ENCODE data around the gene YPEL4.
"Not testable (repeated sequence)": the region's sequence is repeated elsewhere in the genome, so short reads cannot be mapped to it uniquely, and the experiment has no call there.

Gene YPEL4, protein sequence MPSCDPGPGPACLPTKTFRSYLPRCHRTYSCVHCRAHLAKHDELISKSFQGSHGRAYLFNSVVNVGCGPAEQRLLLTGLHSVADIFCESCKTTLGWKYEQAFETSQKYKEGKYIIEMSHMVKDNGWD

DNA sequence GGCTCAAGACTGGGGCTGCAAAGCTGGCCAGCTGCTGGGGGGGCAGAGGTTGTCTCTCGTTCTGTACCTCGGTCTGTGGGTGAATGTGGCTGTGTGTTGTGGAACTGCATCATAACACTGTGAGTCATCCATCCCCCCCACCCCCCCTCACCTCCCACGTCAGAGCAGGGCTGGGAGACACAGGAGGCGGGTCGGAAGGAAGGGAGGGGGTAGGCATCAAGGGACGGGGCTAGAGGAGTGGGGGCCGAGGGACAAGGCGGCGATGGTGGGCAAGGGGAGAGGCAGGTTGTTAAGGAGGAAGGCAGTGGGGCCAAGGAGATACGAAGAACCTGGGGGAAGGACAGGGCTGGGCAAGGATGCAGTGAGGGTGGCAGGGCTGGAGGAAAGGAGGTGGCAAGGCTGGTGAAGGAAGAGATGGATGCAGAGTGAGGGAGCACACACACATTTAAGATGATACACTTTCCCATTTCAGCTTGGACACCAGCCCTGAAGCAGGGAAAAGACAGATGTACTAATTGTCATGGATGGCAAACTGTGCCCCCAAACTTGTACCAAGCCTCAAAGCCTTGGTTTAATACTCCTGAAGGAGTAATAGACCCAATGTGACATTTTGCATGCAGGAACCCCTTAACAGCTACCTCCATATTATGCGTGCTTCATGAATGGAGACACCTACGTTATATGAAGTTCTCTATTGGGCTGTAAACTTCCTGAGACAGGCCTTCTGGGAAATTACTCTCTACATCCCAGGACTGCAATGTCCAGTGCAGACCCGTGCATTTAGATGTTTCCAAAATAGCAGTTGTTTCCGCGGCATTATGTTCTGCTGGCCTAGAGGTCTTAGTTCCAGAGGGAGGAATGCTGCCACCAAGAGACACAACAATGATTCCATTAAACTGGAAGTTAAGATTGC, at the start of gene YPEL4:
YPEL4 (minus strand) TSS at position 87 of the 913 bp plus-strand sequence. CDS start 2,805 bp downstream, outside the sequence.
- peak; percentile 56 for DNase-seq

DNA sequence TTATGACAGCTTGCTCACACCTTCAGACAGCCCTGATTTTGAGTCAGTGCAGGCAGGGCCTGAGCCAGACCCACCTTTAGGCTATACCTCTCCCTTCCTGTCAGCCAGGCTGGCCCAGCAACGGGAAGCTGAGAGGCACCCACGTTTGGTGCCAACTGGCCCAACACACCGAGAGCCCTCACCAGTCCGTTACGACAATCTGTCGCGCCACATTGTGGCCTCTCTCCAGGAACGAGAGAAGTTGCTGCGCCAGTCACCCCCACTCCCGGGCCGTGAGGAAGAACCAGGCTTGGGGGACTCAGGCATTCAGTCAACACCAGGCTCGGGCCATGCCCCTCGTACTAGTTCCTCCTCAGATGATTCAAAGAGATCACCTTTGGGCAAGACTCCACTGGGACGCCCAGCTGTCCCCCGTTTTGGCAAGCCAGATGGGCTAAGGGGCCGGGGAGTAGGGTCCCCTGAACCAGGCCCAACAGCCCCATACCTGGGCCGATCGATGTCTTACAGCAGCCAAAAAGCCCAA, 49.2 kb upstream of the YPEL4 start:
- DNase-seq: no peak

DNA sequence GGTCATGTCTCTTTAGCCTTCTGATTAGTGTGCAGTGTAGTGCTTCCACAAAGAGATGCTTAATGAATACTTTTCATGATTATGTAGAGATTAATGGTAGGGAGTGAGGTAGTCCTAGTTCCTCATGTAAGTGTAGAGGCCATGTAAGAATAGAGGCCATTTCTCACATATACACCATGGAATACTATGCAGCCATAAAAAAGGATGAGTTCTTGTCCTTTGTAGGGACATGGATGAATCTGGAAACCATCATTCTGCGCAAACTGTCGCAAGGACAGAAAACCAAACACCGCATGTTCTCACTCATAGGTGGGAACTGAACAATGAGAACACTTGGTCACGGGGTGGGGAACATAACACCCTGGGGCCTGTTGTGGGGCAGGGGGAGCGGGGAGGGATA, 40.8 kb upstream of the YPEL4 start:
- DNase-seq: not testable (repeated sequence)

DNA sequence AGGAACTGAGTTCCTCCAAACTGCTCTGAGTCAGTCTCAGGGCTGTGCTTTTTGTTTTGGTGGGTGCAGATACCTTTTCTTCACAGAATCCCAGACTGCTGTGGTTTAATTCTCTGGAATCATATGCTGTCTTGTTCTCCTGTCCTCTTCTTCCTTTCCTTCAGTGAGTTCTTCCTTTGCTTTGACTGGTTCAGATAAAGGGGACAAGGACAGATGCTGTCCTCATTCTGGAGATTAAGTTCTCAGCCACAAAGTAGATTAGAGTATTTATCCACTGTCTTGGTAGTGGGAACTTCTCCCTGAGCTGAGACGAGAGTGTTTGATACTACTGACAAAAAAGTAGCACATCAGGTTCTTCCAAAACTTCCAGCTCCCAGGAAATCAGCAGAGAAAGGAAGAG, 31.5 kb upstream of the YPEL4 start:
- DNase-seq: no peak

DNA sequence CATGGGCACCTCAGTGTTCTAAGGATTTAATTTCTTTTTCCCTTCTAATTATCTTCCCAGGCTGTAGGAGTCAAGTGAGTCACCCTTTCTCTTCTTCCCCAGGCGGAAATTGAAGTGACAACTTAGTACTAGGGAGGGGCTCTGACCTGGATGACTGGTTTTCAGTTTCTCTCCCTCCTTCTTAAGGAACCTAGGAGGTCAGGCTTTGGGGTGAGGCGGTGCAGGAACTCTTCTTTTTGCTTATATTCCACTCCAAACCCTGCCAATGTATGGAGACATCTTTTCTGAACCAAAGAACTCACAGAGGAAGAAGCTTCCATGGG, 30.8 kb upstream of the YPEL4 start:
- DNase-seq: no peak

DNA sequence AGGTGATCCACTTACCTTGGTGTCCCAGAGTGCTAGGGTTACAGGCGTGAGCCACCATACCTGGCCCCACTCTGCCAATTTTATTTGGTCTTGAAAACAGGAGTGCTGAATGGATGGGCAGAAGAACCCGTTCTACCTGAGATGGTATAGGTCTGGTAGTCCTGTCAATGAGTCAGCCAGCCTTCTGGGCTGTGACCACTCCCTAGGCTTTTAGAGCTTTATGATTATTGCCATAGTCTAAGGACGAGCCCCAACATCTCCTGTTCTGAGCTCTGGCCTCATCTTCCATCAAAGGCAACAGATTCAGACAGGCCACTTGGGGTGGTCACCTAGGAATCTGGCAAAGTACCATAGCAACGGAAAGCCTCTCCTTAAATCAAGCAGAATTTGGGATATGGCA, 29.7 kb upstream of the YPEL4 start:
- no peak for DNase-seq

DNA sequence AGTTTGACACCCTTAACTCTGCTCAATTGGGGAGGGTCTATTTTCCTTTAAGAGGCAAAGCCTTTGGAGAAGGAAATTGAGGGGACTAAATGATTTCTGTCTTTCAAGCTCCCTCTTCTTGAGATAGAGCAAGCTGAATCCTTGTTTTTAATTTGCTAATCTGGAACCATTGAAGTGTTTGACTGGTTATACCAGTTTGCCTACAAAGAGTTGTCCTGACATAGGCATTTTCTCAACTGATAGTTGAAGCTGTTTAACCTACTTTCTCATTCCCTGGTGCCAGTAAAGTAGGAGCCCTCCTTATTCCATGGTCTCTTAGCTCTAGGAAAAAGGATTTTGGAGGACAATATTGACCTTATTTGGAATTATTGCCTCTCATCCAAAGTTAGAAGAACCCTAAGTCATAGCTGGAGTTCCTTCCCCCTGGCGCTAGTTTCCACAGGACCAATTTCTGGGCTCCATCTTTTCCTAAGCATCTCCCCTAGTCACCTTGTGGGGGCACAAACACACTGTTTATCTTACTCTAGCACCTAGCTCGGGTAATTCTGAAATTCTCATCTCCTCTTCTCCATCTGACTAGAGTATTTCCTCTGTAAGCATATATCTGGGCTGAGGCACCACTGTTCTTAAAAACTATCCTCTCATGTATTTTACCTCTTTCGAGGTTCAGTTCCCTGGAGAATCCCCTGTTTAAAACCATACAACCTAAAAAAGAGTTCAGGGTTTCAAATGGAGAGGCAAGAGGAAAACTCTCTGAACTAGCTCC, 25.6 kb upstream of the YPEL4 start:
- DNase-seq: no peak

DNA sequence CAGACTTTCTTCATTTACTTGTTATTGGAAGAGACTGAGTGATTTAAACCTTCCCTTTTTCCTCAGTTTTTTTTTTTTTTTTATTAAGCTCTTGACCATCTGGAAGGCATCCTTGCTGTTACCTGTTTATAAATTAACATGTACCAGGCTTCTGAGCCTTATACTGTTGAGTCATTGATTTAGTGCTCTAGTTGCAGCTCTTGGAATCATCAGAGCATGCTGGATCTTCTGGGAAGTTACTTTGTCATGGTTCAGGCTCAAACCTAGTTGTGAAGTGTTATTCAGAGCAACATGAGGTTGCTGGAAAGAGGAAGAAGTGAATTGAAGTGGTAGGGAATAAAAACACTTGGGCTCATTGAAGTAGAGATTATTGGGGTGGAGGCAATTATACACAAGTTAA, 24.5 kb upstream of the YPEL4 start:
- no peak for DNase-seq

DNA sequence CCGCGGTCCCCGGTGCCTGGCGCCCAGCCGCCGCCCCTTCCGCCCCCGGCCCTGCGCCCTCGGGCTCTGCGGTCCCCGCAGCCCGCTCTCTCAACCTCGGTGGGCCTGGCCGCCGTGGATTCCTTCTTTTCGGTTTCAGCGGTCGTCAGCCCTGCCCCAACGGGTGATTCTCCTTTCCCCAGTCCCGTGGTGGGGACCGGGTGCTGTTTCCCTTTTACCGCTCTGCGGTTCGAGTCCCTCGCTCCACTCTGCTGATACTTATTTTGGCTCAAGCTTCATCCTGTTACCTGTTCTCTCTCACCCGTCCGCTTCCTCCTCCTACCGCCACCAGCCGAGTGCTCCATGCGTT, 18.7 kb upstream of the YPEL4 start:
- DNase-seq: no peak

DNA sequence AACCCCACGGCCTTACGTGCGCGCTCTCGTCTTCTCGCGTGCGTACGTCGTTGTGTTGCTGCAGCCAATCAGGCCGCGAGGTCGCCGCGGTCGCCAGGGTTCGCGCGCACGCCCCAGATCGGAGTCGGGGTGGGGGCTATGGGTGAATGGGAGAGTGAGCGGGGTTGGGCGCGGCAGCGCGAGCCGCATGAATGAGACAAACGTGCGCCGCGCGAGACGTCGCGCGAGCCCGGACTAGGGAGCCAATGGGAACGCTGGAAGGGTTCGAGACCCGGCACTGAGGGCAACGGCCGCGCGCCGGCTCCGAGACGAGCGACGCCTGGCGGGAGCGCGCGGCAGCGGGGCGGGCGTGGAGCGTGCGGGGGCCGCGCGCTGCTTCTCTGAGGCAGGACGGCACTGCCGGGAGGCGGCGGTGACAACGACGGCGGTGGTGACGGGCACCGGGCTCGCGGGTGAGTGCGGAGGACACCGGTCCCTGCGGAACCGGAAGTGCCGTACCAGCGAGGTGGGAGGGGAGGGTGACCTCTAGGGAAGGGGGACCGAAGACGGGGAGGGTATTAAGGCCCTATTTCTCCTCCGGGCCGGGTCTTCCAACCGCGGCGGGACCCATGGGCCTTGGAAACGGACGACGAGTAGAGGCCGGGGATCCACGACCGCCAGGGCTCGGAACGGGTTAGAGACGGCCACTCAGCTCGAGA, 18.2 kb upstream of the YPEL4 start, which contains the start of gene ZDHHC5:
ZDHHC5 (plus strand) TSS at position 379 of the 698 bp plus-strand sequence. CDS start 4,977 bp downstream, outside the sequence.
- peak; percentile 99 for DNase-seq

DNA sequence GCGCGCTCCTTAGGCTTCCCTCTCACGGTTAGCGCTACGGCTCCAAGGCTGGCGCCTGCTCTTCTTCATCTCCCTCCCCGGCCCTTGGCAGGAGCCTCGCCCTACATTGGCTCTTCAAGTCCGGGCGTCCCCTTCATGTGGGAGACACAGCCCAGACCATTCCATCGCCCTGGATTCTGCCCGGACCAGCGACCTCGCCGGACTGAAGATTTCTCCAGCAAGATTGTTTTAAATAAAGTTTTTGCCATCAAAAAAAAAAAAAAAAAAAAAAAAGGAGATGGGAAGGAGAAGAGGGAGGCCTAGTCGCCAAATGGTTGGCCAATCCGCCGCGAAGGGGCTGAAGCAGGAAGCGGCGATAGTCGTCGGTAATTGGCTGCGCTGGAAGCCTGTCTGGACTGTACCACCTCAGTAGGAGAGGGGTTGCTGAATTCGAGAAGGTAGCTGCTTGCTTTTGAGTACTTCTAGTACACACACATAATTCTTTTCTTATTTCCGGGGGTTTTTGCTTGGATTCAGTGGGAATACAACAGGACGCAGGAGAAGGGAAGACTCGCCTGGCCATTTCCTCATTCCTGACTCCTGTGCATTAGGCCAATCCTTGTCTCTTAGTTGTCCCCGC, 17.5 kb upstream of the YPEL4 start:
- peak; percentile 86 for DNase-seq

DNA sequence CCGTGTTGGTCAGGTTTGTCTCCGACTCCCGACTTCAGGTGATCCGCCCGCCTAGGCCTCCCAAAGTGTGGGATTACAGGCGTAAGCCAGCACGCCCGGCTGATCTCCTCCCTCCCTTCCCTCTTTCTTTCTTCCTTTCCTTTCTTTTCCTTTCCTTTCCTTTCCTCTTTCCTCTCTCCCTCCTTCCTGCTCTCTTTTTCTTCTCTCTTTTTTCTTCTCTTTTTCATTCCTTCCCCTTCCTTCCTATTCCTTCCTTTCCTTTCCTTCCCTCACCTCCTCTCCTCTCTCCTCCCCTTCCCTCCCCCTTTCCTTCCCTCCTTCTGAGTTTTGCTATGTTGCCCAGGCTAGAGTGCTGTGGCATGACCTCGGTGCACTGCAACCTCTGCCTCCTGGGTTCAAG, 14.3 kb upstream of the YPEL4 start:
- DNase-seq: no peak

DNA sequence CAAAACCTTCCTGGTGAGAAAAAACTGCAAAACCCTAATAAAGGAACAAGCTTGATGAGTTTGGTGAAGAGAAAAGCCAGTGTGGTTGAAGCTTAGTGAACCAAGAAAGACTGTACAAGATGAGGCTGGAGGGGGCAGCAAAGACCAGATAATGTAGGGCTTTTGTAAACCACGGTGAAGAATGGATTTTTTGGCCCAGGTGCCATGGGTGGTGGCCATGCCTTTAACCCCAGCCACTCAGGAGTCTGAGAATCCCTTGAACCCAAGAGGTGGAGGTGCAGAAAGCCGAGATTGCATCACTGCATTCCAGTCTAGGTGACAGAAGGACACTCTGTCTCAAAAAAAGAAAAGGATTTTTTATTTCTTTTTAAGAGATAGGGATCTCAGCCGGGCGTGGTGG, 13.2 kb upstream of the YPEL4 start:
- no peak for DNase-seq

DNA sequence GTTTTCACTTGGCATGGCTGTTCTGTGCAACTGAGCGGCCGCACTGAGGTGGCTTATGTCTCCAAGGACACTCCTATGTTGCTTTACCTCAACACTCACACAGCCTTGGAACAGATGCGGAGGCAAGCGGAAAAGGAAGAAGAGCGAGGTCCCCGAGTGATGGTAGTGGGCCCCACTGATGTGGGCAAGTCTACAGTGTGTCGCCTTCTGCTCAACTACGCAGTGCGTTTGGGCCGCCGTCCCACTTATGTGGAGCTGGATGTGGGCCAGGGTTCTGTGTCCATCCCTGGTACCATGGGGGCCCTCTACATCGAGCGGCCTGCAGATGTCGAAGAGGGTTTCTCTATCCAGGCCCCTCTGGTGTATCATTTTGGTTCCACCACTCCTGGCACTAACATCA, 10.0 kb upstream of the YPEL4 start:
- no peak for DNase-seq

DNA sequence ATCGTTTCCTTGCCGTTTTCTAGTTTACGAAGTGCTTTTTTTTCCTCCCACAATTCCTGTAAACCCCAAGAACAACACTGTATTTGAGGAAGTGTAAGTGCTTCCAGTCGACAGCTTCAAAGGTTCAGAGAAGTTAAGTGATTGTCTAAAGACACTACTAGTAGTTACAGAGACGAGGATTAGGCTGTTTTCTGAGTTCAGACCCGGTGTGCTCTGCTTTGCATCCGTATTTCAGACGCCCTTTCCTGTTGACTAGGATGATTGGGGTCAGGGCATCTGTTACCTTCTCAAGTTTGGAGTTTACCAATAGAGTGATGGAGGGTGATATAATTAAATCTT, 8.3 kb upstream of the YPEL4 start:
- DNase-seq: no peak

DNA sequence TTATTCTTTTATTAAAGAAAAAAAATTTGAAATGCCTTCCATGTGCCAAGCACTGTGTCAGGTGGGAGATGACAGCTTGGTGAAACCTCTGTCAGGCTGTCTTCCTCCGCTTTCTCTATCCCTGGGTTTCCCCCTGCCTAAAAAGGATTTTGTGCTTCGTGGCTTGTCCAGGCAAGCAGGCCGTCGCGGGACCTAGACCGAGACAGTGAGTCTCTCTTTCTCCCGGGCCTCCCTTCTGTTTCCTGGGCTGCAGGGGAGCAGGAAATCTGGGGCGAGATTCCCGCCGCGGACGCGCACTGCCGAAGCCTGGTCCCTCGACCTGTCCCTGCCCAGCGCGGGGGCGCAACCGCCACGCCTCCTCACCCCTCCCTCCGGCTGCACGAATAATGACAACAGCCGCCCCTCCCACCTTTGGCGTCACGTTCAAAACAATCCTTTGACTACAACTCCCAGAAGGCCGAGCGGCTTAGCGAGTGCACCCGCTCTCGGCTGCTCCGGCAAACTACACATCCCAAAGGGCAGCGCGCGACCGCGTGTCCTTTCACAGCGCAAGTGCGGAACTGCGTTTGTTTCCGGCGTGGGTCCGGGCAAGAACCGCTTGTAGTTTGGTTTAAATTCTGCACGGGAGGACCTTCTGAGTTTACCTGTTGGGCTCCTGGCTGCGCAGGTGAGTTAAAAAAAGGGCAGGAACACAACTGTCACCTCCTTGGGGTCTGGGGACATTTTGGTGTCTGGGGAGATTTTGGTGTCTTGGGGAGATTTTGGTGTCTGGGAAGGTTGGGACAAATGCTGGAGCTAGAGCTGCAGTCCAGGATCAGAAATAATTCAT, 7.7 kb upstream of the YPEL4 start, which contains the start of gene CLP1:
CLP1 (plus strand) TSS at position 569 of the 829 bp plus-strand sequence. CDS start 1,715 bp downstream, outside the sequence.
- peak; percentile 99 for DNase-seq

DNA sequence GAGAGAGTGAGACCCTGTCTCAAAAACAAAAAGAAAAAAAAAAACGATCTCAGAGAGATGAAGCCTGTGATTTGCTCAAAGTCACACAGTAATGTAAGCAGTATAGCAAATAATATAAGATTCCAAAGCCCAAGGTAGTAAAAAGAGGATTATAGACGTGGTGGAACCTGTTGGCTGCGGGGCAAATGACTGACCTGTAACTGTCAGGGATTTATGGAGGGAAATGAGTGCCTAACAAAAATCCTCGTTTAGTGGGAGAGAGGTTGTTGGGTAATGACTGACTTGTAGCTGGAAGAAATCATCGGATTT, 7.1 kb upstream of the YPEL4 start:
- no peak for DNase-seq

DNA sequence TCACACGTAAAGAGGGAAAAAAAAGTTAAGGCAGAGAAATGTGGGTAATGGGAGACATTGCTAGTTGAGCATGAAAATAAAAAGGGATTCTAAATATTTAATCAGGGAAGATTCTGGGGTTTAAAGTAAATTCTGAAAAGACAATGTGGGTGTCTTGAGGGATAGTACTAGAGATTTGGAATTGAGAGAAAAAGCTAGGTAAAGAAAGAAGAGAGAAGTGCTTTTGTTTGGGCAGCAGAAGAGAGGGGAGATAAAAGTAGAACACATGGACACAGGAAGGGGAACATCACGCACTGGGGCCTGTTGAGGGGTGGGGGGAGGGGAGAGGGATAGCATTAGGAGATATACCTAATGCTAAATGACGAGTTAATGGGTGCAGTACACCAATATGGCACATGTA, 3.5 kb upstream of the YPEL4 start:
- no peak for DNase-seq

DNA sequence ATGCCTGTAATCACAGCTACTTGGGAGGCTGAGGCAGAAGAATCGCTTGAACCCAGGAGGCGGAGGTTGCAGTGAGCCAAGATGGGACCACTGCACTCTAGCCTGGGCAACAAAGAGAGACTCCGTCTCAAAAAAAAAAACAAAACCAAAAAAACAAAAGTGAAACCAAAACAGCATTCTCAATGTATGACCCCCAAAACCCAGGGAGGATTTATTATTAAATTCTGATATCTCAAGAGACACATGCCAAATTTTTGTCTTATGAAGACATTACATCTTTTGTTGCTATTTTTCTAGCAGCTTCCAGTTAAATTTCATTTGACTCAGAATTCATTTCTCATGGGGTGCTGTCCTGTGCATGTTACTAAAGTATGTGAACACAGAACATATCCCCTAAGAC, 3.0 kb upstream of the YPEL4 start:
- DNase-seq: no peak

DNA sequence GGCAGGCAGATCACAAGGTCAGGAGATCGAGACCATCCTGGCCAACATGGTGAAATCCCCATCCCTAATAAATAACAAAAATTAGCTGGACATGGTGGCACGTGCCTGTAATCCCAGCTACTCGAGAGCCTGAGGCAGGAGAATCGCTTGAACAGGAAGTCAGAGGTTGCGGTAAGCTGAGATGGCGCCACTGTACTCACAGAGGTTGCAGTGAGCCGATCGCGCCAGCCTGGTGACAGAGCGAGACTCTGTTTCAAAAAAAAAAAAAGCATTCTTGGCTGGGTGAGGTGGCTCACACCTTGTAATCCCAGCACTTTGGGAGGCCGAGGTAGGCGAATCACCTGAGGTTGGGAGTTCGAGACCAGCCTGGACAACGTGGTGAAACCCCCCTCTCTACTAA, 2.5 kb upstream of the YPEL4 start:
- not testable (repeated sequence) for DNase-seq

DNA sequence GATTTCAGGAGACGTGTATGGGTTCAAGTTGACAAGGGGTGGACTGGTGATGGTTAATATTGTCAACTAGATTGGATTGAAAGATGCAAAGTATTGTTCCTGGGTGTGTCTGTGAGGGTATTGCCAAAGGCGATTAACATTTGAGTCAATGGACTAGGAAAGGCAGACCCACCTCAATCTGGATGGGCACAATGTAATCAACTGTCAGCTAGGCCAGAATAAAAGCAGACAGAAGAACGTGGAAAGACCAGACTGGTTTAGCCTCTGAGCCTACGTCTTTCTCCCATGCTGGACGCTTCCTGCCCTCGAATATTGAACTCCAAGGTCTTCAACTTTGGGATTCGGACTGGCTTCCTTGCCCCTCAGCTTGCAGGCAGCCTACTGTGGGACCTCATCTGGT, 1.7 kb upstream of the YPEL4 start:
- no peak for DNase-seq

DNA sequence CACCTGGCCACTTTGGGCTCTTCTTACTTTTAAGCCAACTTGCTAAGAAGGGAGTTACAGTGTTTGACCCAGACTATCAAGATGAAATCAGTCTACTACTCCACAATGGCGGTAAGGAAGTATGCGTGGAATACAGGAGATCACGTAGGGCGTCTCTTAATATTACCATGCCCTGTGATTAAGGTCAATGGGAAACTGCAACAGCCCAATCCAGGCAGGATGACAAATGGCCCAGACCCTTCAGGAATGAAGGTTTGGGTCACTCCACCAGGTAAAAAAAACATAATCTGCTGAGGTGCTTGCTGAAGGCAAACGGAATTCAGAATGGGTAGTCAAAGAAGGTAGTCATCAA, 1.0 kb upstream of the YPEL4 start:
- no peak for DNase-seq
